Measurements from ENCODE around the gene RSL1D1. TPM values are rescaled to one million over a fixed set of nuclear protein-coding genes. Genes with fewer than 3 reads are reported as not detected.
"Not testable (repeated sequence)": the region's sequence is repeated elsewhere in the genome, so short reads cannot be mapped to it uniquely, and the experiment has no call there.

RSL1D1 gene
- total RNA-seq, 1 donor from 2014 or later: 195 TPM

DNA sequence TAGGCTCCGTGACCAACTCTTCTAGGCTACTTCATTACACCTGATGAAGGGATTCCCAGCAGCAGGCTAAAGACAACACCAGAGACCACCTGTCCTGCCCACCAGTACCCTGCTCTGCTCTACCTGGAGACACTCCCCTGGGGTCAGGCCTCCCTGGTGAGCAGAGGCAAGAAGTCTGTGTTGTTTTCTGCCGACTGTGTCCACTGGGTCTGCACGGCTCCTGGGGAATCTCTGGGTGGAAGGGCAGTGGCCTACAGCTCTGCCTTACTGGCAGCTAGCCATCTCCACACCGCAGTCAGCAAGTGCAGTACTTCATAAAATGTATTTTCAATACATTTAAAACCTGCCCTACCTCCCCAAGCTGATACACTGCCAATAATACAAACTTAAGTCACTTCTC, 6.8 kb downstream of the RSL1D1 start:
- intact Hi-C loops (cut with micrococcal nuclease): no loop called here

DNA sequence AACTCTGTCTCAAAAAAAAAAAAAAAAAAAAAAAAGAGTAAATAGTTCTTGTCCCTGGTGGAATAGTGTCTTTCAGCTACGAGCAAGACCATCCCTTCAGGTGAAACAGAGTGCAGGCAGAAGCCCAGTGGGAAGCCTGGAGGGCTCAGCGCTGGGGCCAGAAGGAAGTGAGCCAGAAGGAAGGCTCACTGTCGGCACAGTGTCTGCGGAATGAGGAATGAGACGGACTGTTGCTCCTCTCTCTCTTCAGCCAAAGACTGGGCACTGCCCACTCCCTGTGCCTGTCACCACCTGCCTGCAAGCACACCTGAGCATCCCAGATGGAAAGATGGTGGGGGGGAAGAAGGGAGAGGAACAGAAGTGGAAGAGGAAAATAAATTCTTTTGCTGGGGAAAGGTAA, 7.5 kb downstream of the RSL1D1 start:
- intact Hi-C loops (cut with micrococcal nuclease): no loop called here

DNA sequence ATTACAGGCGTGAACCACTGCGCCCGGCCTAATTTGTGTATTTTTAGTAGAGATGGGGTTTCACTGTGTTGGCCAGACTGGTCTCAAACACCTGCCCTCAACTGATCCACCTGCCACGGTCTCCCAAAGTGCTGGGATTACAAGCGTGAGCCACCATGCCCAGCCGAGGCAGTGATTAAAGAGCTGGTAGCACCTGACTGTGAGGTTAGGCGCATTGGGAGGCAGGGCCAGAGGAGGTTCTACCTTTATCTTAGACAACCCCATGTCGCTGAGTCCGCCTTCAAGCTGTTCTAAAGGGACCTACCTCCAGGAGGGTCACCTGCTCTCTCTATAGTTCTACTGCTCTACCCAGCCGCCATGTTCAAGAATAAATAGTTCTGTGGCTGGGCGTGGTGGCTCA, 8.1 kb downstream of the RSL1D1 start:
- intact Hi-C loops (cut with micrococcal nuclease): no loop called here

DNA sequence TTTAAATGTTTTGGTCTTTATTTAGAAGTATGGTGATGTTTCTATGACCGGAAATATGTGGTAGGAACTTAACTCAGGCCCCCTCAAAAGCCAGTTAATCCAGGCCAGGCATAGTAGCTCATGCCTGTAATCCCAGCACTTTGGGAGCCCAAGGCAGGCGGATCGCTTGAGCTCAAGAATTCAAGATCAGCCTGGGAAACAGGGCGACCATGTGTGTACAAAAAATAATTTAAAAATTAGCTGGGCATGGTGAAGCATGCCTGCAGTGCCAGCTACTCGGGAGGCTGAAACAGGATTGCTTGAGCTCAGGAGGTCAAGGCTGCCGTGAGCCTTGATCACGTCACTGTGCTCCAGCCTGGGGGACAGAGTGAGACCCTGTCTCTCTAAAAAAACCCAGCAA, 10.3 kb downstream of the RSL1D1 start:
- intact Hi-C loops (cut with micrococcal nuclease): no loop called here

DNA sequence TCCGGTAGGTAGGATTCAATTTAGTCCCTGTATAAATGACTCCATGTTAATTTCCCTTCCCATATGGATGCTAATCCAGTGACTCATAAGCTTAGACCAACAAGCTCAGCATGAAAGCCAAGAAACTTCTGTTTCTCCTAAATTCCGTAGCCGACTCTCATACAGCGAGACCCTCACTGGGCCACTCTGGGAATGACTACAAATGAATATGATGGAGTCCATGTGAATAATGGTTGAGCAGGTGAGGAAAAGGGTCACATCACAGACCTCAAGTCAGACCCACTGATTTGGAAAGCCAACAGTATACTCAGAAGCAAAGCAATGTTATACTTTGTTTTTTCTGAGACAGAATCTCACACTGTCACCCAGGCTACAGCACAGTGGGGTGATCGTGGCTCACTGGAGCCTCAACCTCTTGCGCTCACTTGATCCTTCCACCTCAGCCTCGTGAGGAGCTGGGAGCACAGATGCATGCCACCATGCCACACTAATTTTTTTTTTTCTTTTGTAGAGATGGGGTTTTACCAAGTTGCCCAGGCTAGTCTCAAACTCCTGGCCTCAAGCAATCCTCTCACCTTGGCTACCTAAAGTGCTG, 14.6 kb downstream of the RSL1D1 start:
- intact Hi-C loops (cut with micrococcal nuclease): no loop called here

DNA sequence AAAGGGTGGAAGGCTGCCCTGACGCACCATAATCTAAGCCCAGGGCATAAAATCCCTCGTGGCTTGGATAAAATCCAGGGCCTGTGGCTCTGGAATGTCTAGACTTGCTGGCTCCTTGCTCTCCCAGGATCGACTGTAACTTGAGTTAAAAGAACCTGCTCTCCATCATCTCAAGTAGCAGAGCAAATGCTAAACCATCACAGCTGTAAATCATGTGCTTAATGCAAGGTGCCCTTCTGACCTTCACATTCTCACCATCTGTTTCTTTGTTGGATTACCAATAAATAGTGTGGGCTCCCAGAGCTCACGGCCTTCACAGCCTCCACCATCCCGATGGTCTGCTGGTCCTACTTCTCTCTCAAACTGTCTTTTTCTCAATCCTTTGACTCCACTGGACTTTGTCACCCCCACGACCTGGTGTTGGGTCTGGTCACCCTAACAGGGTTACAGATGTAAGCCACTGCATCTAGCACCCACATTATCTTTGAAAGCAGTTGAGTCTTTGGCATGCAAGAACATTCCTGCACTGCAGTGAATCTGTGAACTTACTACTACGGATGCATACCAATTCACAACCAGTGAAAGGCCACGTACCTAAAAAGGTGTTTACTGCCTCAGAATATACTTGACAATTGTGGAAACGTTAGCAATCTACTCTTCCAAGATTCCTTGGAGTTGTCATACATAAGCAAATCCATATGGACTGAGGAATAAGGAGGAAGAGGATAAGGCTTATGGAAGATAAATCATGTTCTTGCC, 15.3 kb downstream of the RSL1D1 start:
- intact Hi-C loops (cut with micrococcal nuclease): no loop called here

DNA sequence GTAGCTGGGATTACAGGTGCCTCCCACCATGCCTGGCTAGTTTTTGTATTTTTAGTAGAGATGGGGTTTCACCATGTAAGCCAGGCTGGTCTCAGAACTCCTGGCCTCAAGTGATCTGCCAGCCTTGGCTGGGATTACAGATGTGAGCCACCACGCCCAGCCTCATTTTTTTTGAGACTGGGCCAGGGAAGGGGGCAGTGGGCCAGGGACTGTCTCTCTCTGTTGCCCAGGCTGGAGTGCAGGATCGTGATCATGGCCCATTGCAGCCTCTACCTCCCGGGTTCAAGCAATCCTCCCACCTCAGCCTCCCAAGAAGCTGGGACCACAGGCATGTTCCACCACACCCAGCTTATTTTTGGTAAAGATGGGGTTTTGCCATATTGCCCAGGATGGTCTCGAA, 16.0 kb downstream of the RSL1D1 start:
- intact Hi-C loops (cut with micrococcal nuclease): no loop called here

DNA sequence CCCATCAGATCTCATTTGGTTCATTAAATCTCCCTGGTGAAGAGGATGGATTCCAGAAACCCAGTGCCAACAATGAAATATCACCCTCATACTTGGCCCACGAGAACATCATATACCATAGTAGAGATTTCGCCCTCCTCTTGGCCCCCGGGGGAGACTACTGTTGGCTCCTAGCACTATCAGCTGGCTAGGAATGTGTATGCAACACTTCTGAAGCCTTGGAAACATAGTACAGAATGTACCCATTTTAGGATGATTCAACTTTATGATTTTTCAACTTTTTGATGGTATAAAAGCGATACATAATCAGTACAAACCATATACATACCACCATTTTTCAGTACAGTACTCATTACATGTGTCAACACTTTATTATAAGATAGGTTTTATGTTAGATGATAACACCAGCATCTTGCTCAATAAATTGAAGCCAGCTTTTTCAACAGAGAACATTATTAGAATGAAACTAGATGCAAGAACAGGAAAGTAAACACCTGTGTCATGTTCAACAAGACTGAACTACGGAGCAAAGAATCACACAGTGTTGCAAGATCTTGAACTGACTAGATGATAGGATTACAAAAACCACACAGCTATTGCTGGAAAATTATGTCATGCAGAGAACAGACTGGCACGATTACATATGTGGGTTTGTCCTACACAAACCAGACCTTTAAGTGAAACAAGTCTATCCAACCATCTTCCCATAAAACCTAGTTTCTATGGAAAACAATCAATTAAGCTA, 17.2 kb downstream of the RSL1D1 start:
- intact Hi-C loops (cut with micrococcal nuclease): no loop called here

DNA sequence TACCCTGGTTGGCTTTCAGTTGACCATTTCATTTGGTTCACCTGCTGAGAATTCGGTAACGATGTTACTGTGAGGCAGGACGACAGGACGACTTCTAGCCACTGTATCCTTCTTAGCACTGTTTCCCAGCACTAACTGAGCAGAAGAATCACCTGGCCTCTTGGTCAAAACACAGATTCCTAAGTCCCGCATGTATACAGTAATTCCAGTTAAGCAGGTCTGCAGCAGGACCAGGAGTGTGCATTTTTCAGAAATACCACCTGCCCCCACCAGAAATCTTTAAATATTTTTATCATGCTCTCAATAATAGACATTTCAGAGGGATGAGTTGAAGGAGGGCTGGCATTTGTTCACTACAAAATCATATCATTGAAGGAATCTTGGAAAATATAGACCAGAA, 22.6 kb downstream of the RSL1D1 start:
- intact Hi-C loops (cut with micrococcal nuclease): no loop called here

DNA sequence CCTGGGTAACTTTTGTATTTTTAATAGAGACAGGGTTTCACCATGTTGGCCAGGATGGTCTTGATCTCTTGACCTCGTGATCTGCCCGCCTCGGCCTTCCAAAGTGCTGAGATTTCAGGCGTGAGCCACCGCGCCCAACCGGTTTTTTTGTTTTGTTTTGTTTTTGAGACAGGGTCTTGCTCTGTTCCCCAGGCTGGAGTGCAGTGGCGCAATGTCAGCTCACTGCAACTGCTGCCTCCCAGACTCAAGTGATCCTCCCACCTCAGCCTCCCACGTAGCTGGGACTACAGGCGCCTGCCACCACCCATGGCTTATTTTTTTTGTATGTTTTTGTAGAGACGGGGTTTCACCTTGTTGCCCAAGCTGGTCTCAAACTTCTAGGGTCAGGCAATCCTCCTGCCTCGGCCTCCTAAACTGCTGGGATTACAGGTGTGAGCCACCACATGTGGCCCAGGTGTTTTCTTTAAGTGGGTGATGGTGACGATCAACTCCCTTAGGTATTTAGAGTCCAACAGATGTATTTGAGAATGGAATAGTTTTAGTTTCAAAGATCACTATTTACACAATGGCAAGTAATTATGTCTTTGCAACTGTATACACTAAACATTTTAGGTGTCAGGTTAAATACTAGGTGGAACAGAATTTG, 25.7 kb downstream of the RSL1D1 start:
- intact Hi-C loops (cut with micrococcal nuclease): not testable (repeated sequence)

DNA sequence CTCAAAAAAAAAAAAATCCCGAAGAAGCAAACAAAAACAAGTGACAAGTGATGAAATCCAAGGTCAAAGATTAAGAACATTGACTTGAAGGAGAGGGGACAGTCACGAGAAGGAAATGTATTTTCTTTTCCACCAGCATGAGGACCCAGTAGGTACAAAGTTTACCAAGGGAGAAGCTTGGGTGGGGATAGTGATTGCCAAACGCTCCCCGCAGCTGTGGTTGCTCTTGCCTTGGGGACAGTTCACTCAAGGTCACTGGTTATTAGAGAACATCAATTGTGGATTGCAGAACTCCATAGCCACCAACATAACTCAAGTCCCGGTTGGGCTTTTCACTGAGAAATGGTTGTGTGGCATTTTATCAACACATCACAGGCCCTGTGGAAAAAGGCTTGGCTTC, 27.0 kb downstream of the RSL1D1 start:
- intact Hi-C loops (cut with micrococcal nuclease): no loop called here

DNA sequence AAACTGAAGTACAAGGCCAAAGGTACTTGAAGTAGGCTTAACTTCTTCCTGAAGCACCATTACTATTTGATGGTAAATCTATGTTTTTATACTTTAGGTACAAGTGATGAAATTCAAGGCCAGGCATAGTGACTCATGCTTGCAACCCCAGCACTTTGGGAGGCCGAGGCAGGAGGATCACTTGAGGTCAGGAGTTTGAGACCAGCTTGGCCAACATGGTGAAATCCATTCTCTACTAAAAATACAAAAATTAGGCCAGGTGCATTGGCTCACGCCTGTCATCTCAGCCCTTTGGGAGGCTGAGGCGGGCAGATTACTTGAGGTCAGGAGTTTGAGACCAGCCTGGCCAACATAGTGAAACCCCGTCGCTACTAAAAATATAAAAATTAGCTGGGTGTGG, 27.7 kb downstream of the RSL1D1 start:
- intact Hi-C loops (cut with micrococcal nuclease): not testable (repeated sequence)

DNA sequence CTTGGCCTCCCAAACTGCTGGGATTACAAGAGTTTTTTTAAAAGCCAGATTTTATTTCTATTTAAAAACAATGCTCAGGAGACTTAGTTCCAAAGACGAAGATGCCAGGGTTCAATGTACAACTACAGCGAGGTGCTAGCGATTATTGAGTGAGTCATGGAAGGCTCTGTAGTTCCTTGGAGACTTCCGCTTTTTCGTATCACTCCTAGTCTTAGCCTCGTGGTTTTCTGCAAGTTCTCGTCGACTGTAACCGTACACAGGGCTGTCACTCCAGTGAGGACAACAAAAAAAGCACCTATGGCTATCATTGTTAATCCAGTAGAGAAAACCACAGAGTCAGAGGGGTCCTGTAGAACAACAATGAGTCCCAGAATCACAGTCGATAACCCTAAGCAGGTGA, 31.5 kb downstream of the RSL1D1 start:
- intact Hi-C loops (cut with micrococcal nuclease): no loop called here

DNA sequence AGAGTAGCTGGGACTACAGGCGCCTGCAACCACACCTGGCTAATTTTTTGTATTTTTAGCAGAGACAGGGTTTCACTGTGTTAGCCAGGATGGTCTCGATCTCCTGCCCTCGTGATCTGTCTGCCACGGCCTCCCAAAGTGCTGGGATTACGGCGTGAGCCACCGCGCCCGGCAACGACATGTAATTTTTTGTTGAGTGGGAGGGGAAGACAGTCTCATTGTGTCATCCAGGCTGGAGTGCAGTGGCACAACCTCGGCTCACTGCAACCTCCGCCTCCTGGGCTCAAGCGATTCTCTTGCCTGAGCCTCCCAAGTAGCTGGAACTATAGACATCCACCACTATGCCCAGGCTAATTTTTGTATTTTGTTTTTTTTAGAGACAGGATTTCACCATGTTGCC, 32.4 kb downstream of the RSL1D1 start:
- intact Hi-C loops (cut with micrococcal nuclease): not testable (repeated sequence)

DNA sequence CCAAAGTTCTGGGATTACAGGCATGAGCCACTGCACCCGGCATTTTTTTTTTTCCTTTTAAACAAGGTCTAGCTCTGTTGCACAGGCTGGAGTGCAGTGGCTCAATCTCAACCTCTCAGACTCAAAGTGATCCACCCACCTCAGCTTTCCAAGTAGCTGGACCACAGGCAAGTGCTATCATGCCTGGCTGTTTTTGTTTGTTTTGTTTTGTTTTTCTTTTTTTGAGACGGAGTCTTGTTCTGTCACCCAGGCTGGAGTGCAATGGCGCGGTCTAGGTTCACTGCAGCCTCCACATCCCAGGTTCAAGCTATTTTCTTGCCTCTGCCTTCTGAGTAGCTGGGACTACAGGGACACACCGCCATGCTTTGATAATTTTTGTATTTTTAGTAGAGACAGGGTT, 35.2 kb downstream of the RSL1D1 start:
- intact Hi-C loops (cut with micrococcal nuclease): no loop called here

DNA sequence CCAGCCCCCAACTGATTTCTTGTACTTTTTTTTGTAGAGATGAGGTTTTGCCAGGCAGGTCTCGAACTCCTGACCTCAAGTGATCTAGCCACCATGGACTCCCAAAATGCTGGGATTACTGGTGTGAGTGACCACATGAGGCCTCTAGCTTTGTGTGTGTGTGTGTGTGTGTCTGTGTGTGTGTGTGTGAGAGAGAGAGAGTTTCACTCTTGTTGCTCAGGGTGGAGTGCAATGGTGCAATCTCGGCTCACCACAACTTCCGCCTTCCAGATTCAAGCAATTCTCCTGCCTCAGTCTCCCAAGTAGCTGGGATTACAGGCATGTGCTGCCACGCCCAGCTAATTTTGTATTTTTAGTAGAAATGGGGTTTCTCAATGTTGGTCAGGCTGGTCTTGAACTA, 36.5 kb downstream of the RSL1D1 start:
- intact Hi-C loops (cut with micrococcal nuclease): not testable (repeated sequence)

DNA sequence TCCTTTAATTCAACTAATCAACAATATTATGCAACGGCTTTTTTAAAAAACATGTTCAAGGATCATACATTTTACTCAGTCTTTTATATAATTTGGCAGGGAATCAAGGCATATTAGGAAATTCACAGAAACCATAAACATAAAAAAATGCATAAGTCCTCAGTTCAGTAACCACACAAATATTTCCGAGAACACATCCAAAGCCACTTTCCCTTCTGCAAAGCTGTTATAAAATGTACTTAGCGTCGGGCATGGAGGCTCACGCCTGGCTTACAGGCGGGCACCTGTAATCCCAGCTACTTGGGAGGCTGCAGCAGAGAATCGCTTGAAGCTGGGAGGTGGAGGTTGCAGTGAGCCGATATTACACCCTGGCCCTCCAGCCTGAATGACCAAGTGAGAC, 44.6 kb downstream of the RSL1D1 start:
- intact Hi-C loops (cut with micrococcal nuclease): no loop called here

DNA sequence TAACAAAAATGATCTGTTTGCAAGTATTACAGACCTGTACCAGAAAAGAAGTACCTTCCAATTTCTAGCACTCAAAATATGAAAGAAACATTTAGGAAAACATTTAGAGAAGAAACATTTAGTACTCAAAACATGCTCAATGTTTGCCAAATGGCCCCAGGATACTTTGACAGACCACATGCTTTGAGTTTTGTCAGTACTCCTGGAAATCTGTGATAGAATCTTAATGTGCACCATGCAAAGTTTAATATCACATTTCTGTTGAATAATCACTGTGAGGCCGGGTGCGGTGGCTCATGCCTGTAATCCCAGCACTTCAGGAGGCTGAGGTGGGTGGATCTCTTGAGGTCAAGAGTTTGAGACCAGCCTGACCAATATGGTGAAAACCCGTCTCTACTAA, 45.8 kb downstream of the RSL1D1 start:
- intact Hi-C loops (cut with micrococcal nuclease): no loop called here

DNA sequence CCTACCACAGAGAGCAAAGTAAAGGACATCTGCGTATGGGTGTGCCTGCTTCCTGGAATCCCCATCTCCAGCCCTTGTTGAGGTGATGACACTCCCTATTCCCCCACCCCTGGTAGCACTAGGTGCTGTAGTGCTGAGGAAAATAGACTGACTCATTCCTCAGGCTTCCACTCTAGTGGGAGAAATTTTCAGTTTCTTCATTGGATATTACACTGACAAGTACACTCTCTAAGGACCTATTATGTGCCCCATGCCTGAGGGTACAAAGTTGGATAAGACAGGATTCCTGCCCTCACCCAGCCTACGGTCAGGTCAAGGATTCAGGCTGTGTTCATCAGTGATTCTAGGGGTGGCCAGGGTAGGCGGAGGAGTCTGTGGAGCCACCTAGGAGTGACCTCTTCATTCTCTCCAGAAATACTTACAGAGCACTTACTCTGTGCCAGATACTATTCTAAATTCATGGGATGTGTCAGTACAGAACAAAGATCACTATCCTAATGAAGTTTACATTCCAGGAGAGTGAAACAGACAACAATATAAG, 49.8 kb downstream of the RSL1D1 start:
- intact Hi-C loops (cut with micrococcal nuclease): no loop called here

DNA sequence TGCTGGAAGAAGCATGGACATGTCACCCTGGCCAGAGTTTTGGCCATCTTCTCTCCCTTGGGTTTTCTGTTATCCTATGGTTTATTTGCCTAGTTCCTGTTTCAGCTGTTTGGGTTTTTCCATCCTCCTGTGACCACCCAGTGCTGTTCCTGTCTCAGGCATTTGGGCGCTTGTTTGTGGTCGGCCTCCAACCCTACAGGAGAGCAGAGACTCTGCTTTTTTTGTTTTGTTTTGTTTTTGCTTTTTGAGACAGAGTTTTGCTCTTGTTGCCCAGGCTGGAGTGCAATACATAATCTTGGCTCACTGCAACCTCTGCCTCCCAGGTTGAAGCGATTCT, 51.0 kb downstream of the RSL1D1 start:
- intact Hi-C loops (cut with micrococcal nuclease): no loop called here

DNA sequence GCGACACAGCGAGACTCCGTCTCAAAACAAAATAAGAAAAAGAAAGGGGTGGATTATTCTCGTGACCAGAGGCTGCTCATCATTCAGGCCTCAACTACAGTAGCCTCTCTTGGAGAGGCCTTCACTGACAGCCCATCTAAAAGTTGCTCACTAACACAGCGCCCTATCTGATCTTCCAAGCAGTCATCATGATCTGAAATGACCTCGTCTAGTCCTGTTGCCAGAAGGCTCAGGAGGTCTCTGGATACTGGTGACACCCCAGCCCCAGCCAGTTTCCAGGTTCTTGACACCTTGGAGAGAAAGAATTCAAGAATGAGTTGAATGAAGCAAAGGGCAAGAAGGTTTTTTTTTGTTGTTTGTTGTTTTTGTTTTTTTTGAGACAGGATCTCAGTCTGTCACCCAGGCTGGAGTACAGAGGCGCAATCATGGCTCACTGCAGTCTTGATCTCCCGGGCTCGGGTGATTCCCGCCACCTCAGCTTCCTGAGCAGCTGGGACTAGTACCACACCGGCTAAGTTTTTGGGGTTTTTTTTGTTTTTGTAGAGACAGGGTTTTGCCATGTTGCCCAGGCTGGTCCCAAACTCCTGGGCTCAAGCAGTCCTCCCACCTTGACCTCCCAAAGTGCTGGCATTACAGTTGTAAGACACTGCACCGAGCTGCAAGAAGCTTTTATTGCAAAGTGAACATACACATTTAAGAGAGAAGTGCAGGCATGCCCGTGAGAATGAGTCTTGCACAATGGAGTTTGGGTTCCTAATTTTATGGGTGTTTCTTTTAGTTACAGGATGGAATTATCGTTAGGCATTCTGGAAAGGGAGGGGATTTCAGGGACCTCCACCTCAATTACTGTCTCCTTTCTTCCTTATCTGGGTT, 51.6 kb downstream of the RSL1D1 start:
- intact Hi-C loops (cut with micrococcal nuclease): loop anchor here (5.0 to 10.0 kb wide), 2 partner anchors 127 to 855 kb away; partner anchors contain the start of genes CLEC16A and DEXI

Data from T-helper 2 cell treated with Interferon-gamma antibody and Interleukin-4, amounts not matched to agents 100 ng/mL and 5 ng/mL, for 36 hours (primary cell).